Measurements from ENCODE around the gene PIP4K2A. TPM values are rescaled to one million over a fixed set of nuclear protein-coding genes. Genes with fewer than 3 reads are reported as not detected.
A peak's percentile ranks its signal among the peaks of the same experiment; 100 is the strongest.

PIP4K2A gene
- total RNA-seq, 2 donors from 2014 or later = 21.1 to 24.5 TPM

DNA sequence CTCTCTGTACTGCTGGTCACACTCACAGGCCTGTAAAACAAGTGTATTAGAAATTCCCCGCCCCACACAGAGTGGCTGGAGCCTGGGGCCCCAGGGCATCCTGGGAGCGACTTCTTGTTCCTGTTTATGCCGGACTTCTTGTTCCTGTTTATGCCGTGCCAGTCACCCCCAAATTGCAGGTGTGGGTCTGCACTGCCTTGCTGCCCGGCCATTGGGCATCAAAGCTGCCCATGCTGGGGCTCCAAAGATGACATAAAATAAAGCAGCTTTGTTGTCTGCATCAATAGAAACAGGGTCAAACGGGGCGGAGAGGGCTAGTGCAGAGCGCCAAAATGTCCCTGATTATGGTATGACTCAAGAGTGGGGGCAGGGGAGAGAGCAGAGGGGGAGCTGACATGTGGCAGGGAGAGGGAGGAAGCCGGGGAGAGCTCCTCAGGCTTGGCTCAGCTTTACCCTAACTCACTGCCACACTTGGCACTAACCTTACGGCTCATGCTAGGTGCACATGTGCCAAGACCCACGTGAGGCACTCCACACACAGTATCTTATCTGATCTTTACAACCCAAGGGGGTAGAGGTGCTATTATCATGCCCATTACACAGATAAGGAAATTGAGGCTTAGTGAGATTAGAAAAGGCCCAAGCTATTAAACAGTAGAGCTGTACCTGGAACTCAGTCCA, 98.4 kb downstream of the PIP4K2A start:
- peak; percentile 46 for DNase-seq
- ATAC-seq = peak; percentile 38 to 56
- intact Hi-C loops (cut with DNase I) = no loop called here

DNA sequence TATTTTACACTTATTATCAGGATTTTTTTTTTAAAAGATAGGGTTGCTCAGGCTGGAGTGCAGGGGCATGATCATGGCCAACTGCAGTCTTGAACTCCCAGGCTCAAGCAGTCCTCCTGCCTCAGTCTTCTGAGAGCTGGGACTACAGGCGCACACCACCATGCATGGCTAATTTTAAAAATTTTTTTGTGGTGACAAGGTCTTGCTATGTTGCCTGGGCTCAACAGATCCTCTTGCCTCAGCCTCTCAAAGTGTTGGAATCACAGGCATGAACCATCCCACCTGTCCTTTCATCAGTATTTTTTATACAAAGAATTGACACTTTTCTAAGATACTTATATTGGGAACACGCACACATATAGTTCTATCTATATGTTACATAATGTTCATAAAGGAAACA, 99.3 kb downstream of the PIP4K2A start:
- DNase-seq (no peak), ATAC-seq (no peak)
- intact Hi-C loops (cut with DNase I) = no loop called here

DNA sequence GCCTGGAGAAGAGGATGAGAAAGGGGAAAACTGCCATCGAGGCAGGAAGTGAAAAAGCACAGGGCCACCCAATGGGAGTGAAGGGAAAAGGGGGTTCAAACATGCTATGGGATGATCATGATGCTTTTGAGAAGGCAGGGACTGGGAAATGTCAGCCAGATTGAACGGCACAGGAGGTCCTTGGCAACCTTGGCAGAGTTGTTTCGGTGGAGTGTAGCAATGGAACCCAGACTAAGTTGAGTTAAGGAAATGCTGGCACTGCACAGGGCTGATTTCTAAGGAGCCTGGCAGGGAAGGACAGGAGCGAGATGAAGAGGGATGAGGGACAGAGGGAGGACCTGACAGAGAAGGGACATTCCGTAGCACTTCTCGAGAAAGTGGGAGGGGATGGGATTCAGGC, 101.4 kb downstream of the PIP4K2A start:
- ATAC-seq (no peak), DNase-seq (no peak)
- intact Hi-C loops (cut with DNase I) = no loop called here

GRCh38 chr10:22612318-22612717, 102.1 kb downstream of the PIP4K2A start:
- intact Hi-C loops (cut with DNase I) = no loop called here
- ATAC-seq (no peak), DNase-seq (no peak)

DNA sequence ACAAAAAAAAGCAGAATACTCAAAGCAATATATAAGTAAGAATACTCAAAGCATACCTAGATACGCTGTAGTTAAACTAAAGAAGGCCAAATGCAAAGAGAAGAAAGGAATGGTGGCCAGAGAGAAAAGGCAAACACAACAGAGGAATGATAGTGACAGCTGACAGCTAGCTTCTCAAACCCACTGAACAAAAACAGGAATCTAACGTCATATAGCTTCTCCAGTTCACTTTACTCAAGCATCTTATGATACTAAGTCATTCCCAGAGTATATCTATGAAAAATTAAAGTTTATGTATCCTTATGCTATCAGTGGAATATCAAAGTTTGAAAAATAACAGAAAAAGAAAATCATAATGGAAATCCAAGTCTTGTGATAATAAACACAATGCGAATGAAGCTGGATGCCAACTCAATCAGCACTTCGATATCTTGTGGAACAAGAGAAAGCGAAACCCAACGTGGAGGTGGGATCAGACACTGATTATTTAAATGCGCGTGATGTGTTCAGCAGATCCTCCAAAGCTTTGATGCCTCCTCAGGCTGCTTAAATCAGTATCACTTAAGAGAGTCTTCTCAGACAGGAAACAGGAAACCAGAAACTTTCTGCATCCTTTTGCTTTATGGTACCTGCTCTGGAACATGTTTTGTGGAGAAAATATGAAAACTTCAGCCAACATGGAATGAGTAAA, 102.8 kb downstream of the PIP4K2A start:
- ATAC-seq (no peak), DNase-seq (no peak)
- intact Hi-C loops (cut with DNase I) = no loop called here

DNA sequence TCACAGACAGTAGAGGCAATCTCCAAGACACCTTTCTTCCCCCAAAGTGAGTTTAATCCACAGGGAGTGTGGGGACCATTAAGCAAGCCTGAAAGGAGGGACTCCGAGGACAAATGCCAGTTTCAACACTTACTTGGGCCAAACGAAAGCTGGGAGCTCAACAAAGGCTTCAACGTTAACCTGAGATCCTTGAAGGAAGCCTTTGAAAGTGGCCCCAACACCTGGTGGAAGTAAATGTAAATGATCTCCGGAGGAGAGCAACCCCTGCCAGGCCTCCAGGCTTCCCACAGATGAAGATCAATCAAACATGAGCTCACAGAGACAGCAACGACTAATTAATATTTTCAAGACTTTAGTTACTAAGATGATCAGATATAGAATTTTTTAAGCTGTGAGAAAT, 103.8 kb downstream of the PIP4K2A start:
- DNase-seq (no peak), ATAC-seq (no peak)
- intact Hi-C loops (cut with DNase I) = no loop called here

- ATAC-seq (no peak), DNase-seq (no peak)
- intact Hi-C loops (cut with DNase I) = no loop called here
Measured at GRCh38 chr10:22609719-22610465, 104.5 kb downstream of the PIP4K2A start.

GRCh38 chr10:22609251-22609650, 105.1 kb downstream of the PIP4K2A start:
- ATAC-seq = no peak
- no peak for DNase-seq
- intact Hi-C loops (cut with DNase I) = no loop called here

- intact Hi-C loops (cut with DNase I) = no loop called here
- ATAC-seq = peak in 1 of 2 donors; percentile 9
Measured at GRCh38 chr10:22607261-22607660, 107.1 kb downstream of the PIP4K2A start.

GRCh38 chr10:22606164-22606614, 108.2 kb downstream of the PIP4K2A start:
- DNase-seq (peak; percentile 26), ATAC-seq (peak; percentile 73 to 78)
- intact Hi-C loops (cut with DNase I) = no loop called here

More at GRCh38 chr10:22607261-22607660, 107.1 kb downstream of the PIP4K2A start:
- no peak for DNase-seq

DNA sequence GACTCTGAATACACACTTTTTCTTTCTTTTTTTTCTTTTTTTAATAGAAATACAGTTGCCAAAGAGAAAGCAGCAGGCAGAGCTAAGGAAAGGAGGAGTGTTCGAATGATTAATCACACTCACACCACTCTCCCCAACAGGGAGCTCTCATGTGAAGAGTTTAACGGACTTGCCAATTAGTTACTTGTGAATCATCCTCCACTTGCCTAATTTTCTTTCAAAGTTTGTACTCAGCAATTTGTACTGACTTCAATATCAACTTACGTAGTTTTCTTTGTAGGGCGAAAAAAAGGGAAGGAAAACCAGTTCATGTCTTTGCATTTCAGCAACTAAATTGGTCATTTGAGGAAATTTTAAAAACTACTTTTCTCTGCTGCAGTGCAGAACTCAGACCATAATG, 109.2 kb downstream of the PIP4K2A start:
- ATAC-seq = peak; percentile 79 to 93
- intact Hi-C loops (cut with DNase I) = no loop called here

GRCh38 chr10:22604344-22605126, 109.8 kb downstream of the PIP4K2A start:
- ATAC-seq (no peak), DNase-seq (no peak)
- intact Hi-C loops (cut with DNase I) = no loop called here

More for the DNA sequence above, 109.2 kb downstream of the PIP4K2A start:
- DNase-seq = no peak

DNA sequence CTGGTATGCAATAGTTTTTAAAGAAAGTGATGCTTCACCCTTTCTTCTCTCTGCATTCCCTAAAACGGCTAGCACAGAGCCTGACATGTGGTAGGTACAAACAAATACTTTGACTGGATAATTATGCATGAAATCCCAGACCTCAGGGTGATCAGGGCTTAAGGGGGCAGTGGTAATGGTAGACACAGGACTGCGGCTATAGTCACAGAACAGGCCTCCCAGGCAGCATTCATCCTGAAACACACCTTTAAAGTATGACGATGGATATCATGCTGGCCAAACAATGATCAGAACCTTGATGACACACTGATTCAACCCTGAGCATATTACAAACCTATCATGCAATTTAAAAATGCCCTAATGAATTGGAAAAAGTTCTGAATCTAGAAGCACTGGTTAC, 110.8 kb downstream of the PIP4K2A start:
- ATAC-seq = no peak
- no peak for DNase-seq
- intact Hi-C loops (cut with DNase I) = no loop called here

- ATAC-seq (no peak), DNase-seq (no peak)
- intact Hi-C loops (cut with DNase I) = no loop called here
Measured at GRCh38 chr10:22601618-22602017, 112.8 kb downstream of the PIP4K2A start.

DNA sequence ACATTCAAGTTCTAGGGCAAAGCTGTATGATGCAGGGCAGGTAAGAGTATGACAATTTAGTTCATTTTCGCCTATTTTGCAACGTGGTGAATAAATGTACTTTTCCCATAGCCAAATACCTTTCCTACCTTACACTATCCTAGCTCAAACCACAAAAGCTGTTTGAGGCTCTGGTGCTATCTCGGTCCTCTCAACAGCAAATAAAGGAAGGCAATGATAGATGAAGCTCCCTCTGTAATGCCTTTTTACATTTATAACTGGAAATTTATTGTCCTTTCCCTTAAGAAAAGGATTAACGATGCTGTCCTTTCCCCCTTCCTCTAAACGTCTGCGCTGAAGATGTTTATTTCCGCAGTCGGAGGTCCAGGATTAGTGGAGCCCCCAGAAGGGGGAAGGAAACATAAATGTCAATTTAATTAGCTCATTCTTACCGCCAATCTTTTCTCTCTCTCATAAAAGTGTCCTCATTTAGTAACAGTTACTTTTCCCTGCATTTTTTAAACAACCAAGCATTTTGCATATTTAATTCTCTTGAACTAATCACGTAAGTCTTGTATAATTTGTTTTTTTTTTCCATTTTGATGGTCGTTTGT, 114.6 kb downstream of the PIP4K2A start:
- ATAC-seq (no peak), DNase-seq (no peak)
- intact Hi-C loops (cut with DNase I) = no loop called here

DNA sequence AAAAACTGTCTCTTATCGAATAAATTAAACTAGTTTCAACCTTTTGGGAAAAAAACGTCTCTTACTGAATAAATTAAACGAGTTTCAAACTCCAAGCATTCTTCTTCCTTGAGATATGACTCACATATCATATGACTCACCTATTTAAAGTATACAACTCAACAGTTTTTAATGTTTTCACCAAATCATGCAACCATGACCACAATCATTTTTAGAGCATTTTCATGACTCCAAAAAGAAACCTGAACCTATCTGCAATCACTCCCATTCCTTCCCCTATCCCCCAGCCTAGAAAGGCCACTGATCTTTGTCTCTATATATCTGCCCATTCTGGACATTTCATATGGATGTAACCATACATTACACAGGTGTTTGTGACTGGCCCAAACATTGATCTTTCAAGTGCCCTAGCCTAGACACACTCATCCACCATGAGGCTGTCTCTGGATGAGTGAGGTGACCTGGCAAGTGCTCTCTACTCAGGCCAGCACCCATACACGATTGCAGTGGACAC, 115.3 kb downstream of the PIP4K2A start:
- ATAC-seq = peak in 1 of 2 donors; percentile 58
- no peak for DNase-seq
- intact Hi-C loops (cut with DNase I) = no loop called here

- ATAC-seq (peak in 1 of 2 donors; percentile 28), DNase-seq (no peak)
- intact Hi-C loops (cut with DNase I) = no loop called here
Measured at GRCh38 chr10:22598478-22598877, 115.9 kb downstream of the PIP4K2A start.

DNA sequence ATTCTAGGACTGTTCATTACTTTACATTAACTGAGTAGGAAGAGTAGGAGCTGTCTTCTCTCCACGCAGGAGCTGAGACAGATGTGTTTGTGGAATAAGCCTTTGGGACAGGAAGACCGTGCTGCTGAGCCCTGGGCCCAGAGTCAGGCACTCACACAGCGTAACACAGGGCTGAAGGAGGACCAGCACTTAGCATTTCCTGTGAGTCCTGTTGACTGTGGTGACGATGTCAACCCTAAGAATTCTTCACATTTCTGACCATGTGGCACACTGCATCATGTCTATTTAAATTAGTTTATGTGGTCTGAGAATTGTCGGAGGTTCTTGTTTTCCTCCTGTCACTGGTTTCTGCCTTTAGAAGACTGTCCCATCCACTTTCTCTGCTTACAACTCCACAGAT, 117.2 kb downstream of the PIP4K2A start:
- DNase-seq (no peak), ATAC-seq (peak; percentile 21 to 54)
- intact Hi-C loops (cut with DNase I) = no loop called here
